Measurements from ENCODE around the gene LANCL2.
"Not testable (repeated sequence)": the region's sequence is repeated elsewhere in the genome, so short reads cannot be mapped to it uniquely, and the experiment has no call there.

LANCL2 gene

GRCh38 chr7:55365205-55365674, at the start of gene LANCL2:
Gene LANCL2, plus strand, starts transcription at chr7:55365337. Its CDS starts 689 bp downstream, at chr7:55366026.
- DNase-seq: no peak

- DNase-seq: no peak
These were observed 39.8 kb upstream of the LANCL2 start for GRCh38 chr7:55325371-55325792.

- no peak for DNase-seq
These were observed 38.9 kb upstream of the LANCL2 start for GRCh38 chr7:55326081-55326835.

- no peak for DNase-seq
These were observed 38.1 kb upstream of the LANCL2 start for GRCh38 chr7:55326945-55327626.

- DNase-seq: no peak
These were observed 30.0 kb upstream of the LANCL2 start for GRCh38 chr7:55335151-55335550.

- DNase-seq: no peak
These were observed 29.4 kb upstream of the LANCL2 start for GRCh38 chr7:55335786-55336185.

- no peak for DNase-seq
These were observed 28.6 kb upstream of the LANCL2 start for GRCh38 chr7:55336540-55336939.

GRCh38 chr7:55339033-55340000, 25.8 kb upstream of the LANCL2 start:
- no peak for DNase-seq

GRCh38 chr7:55342216-55342871, 22.8 kb upstream of the LANCL2 start:
- no peak for DNase-seq

GRCh38 chr7:55343002-55343781, 21.9 kb upstream of the LANCL2 start:
- DNase-seq: no peak

- no peak for DNase-seq
These were observed 21.1 kb upstream of the LANCL2 start for GRCh38 chr7:55343860-55344606.

- DNase-seq: no peak
These were observed 20.3 kb upstream of the LANCL2 start for GRCh38 chr7:55344840-55345239.

- DNase-seq: no peak
These were observed 19.8 kb upstream of the LANCL2 start for GRCh38 chr7:55345292-55345691.

- no peak for DNase-seq
These were observed 16.6 kb upstream of the LANCL2 start for GRCh38 chr7:55348502-55348901.

GRCh38 chr7:55349121-55349520, 16.0 kb upstream of the LANCL2 start:
- DNase-seq: no peak

GRCh38 chr7:55350281-55350680, 14.9 kb upstream of the LANCL2 start:
- DNase-seq: no peak

GRCh38 chr7:55351263-55351662, 13.9 kb upstream of the LANCL2 start:
- DNase-seq: no peak

GRCh38 chr7:55352947-55353273, 12.2 kb upstream of the LANCL2 start:
- DNase-seq: not testable (repeated sequence)

- no peak for DNase-seq
These were observed 4.7 kb upstream of the LANCL2 start for GRCh38 chr7:55360486-55360885.

- no peak for DNase-seq
These were observed 3.6 kb upstream of the LANCL2 start for GRCh38 chr7:55361560-55361959.

GRCh38 chr7:55362927-55363326, 2.2 kb upstream of the LANCL2 start:
- DNase-seq: no peak
